GM21619 (cell line): ENCODE results near the gene SLC35G6.
"Not testable (repeated sequence)": the region's sequence is repeated elsewhere in the genome, so short reads cannot be mapped to it uniquely, and the experiment has no call there.

Experiments used
- ATAC-seq: cut with Tn5 transposase; IDR thresholded peaks from one replicate; pipeline ENCODE4 v1.9.1; 2021; ENCODE audit not compliant: unreplicated experiment

SLC35G6 gene

DNA sequence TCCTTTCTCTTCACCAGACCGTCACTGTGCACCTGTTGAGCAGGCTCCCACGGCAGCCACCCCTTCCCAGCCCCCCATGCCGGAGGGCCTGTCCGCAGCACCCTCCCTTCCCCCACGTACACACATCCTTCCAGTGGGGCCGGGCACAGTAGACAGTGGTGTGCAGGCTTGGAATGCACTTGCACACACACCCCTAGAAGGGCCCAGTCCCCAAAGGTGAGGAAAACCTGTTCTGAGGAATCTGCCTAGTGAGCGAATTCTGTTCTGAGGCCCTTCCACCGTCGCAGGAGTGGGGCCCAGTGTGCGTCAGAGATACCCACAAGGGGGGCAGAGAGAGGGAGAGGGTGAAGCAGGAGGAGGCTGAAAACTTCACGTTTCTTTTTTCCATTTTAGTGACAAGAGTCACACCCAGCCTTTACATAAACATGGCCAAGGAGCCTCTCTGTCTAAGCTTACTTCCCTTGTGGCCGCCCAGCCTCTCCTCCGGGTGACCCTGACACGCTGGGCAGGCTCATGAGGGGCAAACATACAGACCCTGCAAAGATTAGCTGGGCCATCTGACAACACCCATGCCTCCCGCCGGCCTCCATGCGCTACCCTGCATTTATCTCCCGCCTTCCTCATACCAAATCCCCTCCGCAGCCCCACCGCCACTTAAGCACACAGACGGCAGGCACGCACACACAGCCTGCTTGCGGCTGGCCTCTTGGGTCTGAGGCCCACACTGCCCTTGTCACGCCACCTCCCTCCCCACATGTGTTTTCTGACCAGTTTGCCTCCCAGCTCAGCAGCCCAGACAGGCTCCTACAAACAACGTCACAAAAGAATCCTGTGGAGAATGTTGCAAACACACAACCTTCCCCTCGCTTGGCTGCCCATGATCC is 3.6 kb upstream of the SLC35G6 start:
- ATAC-seq: no peak

DNA sequence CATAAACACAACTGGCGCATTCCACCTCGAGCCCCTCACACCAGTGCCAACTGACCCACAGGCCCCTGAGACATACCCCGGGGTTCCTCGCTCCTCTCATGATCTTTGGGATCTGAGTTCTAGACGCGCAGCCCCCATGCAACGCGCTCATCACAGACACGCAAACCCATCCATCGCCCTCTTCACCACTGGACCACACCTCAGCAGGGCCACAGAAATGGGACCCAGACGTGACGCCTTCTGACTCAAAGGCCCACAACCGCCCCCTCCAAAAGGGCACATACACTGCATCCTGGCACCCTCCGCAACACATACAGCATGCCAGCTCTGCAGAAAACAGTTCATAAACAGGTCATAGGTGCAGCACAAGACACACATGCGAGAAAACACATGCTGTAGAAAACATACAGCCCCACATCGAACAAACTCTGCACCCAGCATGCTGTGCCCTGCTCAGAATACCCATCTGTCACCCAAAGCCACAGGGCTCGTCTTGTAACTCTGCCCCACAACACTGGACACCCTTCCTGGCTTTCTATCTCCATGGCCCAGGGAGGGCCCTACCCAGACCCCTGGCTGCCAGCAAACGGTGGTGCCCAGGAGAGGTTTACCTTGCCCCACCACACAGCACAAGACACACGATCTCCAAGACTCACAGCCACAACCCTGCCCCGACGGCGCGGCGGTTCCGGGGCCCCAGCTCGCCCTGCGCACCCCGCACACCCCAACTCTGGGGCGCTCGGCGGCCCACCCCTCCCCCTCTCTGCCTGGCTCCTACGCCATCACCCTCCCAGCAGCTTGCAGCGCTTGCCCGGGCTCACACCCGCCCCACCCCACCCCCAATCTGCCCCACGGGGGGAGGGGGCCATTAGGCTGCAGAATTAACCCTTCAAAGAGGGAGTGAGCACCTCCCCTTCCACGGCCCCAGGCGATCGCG is 2.7 kb upstream of the SLC35G6 start:
- ATAC-seq: no peak

GRCh38 chr17:7479213-7480088 is 1.8 kb upstream of the SLC35G6 start, which contains the start of gene ZBTB4:
TSS of gene ZBTB4 (minus strand) at chr17:7479631. CDS start at chr17:7466801, 12,830 bp downstream.
- no peak for ATAC-seq

DNA sequence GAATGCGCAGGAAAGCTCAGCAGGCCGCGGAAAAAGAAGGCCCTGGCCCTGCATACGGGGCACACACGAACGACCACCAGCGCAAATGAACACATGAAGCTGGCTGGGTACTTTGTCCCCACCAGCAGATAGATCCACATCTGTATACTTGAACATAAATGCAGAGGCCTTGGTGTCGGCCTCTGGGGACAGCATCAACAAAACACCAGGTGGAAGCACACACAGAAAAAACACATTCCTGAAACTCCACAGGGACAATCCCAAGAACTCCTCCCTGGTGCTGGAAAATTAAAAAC is 1.2 kb upstream of the SLC35G6 start:
- ATAC-seq: no peak

DNA sequence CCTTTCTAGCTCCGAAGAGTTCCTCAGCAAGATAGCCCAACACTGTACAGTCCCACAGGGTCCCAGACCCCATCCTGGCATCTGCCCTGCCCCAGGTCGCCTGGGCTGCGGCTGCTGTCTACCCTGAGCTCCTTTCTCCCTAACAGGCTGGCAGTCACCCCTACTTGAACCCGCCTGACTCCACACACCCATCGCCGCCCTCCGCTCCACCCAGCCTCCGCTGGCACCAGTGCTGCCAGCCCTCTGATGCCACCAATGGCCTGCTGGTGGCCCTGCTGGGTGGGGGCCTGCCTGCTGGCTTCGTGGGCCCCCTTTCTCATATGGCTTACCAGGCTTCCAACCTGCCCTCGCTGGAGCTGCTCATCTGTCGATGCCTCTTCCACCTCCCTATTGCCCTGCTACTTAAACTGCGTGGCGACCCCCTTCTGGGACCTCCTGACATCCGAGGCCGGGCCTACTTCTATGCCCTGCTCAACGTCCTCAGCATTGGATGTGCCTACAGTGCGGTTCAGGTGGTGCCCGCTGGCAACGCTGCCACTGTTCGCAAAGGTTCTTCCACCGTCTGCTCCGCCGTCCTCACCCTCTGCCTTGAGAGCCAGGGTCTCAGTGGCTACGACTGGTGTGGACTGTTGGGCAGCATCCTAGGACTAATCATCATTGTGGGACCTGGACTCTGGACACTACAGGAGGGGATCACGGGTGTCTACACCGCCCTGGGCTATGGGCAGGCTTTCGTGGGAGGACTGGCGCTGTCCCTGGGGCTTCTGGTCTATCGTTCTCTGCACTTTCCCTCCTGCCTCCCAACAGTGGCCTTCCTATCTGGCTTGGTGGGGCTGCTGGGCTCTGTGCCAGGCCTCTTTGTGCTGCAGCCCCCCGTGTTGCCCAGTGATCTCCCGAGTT is 846 bp downstream of the SLC35G6 start:
- ATAC-seq: not testable (repeated sequence)

- not testable (repeated sequence) for ATAC-seq
Measured at GRCh38 chr17:7482742-7483088, 1.5 kb downstream of the SLC35G6 start.

GRCh38 chr17:7483255-7484066 is 2.2 kb downstream of the SLC35G6 start:
- ATAC-seq: peak; percentile 29

DNA sequence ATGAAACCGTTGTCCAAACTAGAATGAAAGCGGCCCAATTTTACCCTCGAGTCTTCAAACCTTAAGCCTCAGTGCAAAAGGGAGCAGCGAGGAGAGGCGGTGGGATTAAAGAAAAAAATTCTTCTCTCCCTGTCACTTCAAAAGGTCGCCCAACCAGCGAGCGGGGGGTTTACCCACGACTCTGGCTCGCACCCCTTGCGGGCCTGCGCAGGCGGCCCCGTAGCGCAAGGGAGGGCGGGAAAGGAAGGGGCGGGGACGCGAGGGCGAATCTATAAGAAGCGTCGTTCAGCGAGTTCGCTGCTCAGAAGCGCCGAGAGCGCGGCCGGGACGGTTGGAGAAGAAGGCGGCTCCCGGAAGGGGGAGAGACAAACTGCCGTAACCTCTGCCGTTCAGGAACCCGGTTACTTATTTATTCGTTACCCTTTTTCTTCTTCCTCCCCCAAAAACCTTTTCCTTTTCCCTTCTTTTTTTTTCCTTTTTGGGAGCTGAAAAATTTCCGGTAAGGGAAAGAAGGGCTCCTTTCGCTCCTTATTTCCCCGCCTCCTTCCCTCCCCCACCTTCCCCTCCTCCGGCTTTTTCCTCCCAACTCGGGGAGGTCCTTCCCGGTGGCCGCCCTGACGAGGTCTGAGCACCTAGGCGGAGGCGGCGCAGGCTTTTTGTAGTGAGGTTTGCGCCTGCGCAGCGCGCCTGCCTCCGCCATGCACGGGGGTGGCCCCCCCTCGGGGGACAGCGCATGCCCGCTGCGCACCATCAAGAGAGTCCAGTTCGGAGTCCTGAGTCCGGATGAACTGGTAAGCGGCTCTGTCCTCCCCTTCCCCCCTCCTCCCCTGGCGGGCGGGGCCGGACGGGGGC is 3.0 kb downstream of the SLC35G6 start, which contains the start of gene POLR2A:
Gene POLR2A, plus strand, starts transcription at position 300 of the 852 bp plus-strand sequence.
- peak; percentile 61 for ATAC-seq

- no peak for ATAC-seq
Measured at GRCh38 chr17:7484919-7485377, 3.7 kb downstream of the SLC35G6 start.

GRCh38 chr17:7486181-7486580 is 4.9 kb downstream of the SLC35G6 start:
- no peak for ATAC-seq

- ATAC-seq: no peak
Measured at GRCh38 chr17:7490144-7490543, 8.9 kb downstream of the SLC35G6 start.

GRCh38 chr17:7491583-7491982 is 10.3 kb downstream of the SLC35G6 start:
- ATAC-seq: no peak

- ATAC-seq: no peak
Measured at GRCh38 chr17:7493941-7494340, 12.7 kb downstream of the SLC35G6 start.

DNA sequence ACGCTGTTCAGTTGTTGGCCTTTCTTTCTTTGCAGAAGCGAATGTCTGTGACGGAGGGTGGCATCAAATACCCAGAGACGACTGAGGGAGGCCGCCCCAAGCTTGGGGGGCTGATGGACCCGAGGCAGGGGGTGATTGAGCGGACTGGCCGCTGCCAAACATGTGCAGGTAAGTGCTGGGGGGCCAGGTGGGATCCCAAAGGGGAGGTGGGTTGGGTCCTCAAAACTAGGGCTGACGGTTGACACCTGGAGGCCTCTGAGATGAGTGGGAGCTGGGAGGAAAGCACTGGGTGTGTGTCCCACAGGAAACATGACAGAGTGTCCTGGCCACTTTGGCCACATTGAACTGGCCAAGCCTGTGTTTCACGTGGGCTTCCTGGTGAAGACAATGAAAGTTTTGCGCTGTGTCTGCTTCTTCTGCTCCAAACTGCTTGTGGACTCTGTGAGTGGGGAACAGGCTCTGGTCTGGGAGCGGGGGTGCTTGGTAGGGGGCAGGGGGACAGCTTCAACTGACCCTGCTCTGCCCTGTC is 14.7 kb downstream of the SLC35G6 start:
- no peak for ATAC-seq

DNA sequence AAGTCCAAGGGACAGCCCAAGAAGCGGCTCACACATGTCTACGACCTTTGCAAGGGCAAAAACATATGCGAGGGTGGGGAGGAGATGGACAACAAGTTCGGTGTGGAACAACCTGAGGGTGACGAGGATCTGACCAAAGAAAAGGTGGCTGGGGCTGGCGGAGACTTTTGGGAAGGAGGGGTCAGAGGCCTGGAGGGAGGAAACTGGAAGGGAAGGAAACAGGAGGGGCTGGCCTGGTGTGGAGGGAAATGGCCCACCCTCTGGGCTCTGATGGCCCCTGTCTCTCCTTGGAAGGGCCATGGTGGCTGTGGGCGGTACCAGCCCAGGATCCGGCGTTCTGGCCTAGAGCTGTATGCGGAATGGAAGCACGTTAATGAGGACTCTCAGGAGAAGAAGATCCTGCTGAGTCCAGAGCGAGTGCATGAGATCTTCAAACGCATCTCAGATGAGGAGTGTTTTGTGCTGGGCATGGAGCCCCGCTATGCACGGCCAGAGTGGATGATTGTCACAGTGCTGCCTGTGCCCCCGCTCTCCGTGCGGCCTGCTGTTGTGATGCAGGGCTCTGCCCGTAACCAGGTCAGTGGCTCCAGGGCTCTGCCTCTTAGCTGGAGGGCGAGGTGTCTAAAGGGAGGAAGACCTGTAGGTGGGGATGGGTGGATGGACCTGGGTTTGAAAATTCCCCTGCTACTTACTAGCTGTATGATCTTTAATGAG is 15.4 kb downstream of the SLC35G6 start:
- no peak for ATAC-seq

DNA sequence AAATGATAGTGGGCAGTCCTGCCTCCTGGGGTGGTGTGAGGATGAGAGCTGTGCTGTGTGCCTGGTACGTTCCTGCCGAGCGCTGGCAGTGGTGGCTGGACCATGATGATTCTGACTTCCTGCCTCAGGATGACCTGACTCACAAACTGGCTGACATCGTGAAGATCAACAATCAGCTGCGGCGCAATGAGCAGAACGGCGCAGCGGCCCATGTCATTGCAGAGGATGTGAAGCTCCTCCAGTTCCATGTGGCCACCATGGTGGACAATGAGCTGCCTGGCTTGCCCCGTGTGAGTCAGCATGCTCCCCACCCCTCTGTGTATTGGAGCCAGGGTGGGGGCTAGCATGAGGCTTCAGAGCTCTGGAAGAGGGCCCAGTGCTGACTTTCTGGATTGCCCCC is 16.0 kb downstream of the SLC35G6 start:
- no peak for ATAC-seq

DNA sequence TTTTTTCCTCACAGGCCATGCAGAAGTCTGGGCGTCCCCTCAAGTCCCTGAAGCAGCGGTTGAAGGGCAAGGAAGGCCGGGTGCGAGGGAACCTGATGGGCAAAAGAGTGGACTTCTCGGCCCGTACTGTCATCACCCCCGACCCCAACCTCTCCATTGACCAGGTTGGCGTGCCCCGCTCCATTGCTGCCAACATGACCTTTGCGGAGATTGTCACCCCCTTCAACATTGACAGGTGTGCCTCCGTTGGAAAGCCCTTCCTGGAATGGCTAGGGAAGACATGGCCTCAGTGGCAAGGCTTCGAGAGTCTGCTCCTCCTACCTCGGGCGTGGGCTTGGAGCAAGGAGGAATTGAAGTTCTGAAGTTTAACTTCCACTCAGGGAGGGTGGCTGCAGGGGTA is 16.4 kb downstream of the SLC35G6 start:
- no peak for ATAC-seq
